Umbilical cord (tissue), 2 donors: Measurements from ENCODE around the gene WDR7. TPM values are rescaled to one million over a fixed set of nuclear protein-coding genes. Genes with fewer than 3 reads are reported as not detected.

ENCODE experiments used
- DNase-seq: peaks from one replicate; pipeline ENCODE4 v3.0.0-alpha.2; 2015; ENCODE audit warnings: low spot score
- total RNA-seq: library from RNA; depleted of rRNA; stranded (reverse); fragments of >200 nt; gene quantifications from one replicate; pipeline ENCODE4 v1.2.3, GENCODE V29; 2014; ENCODE audit warnings: low replicate concordance; ENCODE audit not compliant: insufficient read depth

The WDR7 gene
- total RNA-seq, 1 donor from 2014 or later, result 46.5 TPM

DNA sequence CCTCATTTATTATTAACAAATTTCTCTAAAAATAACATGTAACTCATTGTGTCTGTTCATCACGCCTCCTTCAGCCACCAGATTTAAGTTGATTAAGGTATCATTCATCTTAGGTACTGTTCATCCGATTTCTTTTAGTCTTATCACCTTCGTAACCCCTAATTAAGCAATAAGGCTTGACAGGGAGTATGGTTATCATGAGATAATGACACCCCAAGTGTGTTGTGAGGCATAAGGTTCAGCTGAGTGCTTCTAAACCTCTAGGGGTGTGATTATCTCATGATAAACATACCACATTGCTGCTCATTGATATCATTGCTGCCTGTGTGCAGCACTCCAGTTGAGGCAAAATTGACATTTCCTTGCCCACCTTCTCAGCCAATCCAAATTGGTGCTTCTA lies 336.9 kb downstream of the WDR7 start:
- no peak for DNase-seq

DNA sequence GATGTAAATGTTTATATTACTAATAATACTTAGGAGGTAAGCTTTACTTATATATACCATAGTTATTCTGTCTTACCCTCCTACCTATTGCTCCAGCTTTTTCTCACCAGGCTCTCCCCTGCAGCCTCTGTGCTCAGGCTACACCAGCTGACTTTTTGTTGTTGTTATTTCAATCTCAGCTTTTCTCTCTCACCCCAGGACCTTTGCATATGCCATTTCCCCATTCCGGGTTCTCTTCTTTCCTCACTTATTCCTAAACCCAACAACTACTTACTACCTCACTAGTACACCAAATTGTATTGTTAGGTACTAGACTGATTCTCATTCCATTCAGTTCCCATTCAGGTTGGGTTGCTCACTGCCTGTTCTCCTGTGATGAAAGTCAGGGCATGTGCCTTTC lies 339.5 kb downstream of the WDR7 start:
- DNase-seq, result no peak

DNA sequence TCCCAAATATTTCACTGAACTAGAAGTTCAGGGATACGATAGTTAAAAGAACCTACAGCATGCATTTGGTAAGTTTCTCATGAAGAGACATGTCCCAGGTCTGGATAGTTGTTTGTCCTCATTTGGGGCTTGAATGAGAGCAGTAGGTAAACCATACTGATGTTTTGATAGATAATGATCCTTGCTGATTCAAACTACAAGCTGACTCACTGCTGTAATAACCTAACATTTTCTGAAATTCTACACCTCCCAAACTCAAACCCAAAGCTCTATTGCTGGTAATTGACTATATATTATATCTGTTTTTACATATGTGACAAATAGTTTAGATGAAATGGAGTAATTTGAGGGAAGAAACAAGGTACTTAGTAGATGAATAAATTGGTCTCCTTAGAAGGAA lies 341.6 kb downstream of the WDR7 start:
- no peak for DNase-seq

DNA sequence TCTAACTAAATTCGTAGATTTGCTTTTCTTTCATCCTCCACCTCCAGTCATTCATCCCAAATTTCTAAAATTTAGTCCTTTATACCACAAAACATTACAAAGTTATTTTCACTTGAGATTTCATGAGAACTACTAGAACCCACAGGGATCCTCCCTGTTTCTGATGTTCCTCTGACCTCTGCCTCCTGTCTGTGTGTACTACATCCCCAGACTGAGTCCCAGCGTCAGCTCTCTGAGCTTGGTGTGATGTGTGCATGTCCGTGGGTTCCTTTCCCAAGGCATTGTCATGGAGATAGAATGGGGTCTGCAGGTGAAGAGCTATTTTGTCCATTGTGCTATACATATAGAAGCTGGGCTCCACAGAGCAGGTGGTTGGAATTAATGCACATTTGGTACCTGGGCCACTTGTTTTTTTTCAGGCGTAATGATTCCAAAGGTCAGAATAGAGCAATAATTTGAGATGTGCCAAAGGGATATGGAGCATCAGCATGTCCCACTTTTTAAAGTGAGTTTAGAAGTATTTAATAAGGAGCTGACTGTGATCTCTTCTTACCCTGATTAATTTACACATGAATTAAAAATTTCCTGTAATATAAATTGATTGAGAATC lies 344.5 kb downstream of the WDR7 start:
- no peak for DNase-seq

DNA sequence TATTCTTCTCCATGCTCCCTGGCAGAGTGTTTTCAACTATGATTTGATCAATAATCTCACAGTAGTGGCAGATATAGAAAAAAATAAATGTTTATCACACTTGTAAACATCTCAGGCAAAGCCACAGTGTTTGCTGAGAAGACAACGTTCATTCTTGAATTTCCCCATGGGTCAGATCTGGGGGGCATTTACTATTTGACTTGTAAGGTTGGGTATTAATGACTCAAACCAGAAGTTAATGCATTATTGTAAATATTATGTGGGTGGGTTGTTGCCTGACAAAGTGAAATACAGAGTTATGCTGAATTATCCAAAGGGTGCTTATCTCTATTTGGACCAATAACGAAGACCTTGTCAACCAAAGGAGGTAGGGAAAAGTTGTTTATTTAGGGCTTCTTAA lies 346.0 kb downstream of the WDR7 start:
- no peak for DNase-seq

DNA sequence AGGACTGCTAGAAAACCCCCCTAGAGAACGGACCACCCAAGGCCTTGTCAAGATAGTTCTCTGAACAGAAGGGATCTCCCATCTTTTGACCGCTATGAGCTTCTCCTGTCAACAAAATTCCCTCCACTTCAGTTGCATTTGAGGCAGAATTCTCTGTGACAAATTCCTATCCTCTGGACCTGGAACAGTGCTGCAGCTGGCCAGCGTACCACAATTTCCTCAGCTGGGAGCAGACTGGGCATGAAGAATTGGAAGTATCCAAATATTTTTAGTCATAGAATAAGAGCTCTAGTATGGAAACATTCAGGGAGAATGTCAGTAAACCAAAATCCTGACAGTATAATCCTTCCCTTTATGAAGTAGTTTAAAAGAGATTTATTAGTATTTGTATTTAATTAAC lies 348.7 kb downstream of the WDR7 start:
- DNase-seq, result no peak

DNA sequence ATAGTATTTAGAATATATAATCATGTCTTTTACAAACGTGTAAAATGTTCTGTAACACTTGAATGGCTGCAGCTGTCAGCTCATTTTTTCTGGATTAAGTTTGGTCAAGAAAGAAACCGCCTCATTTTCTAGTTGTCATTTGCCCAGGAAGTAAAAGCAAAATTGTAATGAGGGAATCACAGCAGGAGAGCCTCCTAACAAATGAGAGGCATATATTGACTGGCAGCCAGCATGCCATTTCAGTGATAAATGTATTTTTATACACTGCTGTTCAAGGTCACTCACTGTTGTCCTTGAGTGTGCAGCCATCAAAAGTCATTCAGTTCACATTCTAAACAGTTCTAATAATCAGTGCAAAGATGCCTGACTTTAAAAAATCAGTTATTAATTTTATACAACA lies 351.5 kb downstream of the WDR7 start:
- DNase-seq, result no peak

DNA sequence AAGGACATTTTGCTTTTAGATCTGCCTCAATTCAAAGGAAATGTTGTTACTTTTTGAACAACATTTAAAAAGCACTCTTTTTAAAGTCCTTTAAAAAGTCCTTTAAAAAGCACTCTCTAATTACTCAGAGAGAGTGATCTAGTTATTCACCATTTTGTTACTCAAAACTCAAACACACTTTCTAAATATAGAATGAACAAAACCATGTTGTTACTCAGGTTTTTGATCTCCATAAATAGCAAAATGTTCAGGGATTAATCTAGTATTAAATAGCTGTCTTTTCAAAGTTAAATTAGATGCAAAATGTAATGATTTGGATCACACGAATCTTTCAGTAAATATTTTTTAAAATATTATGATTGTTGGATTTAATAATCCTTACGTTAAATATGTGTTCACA lies 352.2 kb downstream of the WDR7 start:
- DNase-seq, result no peak

DNA sequence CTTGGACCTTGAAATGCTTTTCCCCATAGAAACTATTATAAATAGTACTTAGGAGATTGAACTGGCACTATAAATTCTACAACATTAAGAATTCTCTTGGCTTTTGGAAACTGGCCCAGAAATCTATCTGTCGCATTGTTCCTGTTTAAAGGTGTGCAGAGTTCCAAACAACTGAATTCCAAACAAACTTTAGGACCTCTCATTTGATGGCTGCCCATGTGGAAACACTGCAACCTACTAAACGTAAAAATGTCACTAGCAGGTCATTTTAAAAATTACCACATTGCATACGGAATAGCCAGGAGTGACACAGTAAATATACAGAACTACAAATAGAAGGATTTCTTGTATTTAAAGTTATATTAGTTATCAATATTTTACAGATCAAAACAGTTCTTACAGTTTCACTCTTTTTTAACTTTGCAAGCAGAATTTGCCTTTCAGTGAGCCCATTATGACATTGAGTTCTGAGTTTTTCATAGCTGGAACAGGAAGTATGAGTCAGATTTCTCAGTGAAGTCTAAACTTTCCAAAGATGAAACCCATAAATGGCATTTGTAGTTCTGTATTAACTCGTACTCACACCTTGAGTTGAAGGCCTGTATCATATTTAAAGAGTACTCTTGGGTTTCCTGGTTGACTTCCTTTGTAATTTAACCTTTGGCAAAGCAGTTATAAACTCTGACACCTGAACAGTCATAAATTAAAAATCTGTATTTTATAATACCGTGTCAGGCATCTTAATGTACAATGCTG lies 353.4 kb downstream of the WDR7 start:
- no peak for DNase-seq

DNA sequence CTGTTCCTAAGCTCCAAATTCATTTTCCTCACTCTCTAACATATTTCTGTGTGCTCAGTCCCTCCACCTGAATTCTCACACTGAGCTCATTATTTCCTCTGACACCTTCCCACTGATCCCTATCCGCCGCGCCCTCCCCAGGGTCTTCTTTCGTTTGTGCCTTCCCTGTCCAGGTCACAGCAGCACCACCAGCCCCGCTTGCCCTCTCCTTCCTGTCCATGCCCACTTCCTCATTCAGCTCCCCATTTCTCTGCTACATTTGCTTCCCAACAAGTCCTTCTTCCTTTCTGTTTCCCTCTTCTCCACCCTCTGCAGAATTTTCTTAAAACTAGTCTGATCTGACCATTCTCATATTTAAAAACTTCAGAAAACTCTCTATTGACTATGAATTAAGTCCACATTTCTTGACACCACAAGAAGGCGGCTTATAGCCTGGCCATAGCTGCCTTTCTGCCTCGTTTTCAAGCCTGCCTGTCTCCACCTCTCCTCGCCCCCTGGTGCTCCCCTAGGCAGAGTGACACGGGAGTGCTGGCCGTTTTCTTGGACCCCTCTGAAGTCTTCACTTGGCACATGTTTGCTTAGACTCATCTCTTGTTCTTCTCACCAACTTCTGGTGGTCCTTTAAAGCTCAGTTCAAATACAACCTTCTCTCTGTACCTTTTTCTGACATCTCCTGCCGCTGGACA lies 357.0 kb downstream of the WDR7 start:
- DNase-seq, result no peak

DNA sequence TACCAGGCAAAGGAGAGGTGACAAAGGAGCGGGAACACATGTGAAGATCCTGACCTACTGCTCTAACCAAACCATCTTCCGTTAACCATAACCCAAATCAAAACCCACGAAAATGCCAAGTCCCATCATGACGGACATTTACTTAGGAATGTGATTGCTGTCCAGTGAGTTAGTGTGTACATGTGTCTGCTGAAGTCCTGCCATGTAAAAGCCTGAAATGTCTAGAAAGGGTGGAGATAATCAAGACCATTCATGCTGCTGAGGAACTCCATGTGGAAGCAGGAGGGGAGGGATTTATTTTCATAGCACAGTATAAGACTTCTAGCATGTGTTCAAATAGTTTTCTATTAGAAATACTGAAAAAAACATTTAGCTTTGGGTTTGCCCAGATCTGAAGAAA lies 358.7 kb downstream of the WDR7 start:
- DNase-seq, result no peak

DNA sequence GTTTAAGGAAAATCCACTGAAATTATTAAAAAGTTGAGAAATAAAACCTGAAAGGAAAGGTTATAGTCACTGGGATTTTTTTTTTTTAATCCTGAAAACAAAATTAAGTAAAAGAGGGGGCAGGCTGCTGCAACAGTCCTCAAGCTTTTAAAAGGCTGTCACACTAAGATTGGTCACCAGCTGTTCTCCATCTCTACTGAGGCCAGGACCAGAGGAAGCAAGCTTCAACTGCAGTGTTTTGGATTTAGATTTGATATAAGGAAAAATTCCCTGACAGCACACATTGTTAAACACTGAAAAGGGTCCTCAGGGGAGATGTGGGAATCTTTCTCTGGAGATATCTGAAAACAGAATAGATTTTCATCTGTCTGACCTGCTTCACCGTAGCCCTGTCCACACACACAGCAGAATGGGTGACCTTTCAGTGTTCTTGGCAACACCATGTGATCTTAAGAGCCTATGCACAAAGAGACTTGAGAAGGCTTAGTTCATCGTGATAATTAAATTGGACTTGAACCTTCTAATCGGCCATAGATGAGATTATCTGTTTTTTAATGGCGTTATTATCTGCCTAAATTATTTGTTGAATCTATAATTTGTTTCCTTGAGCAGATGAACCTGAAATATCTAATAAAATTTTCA lies 363.7 kb downstream of the WDR7 start:
- no peak for DNase-seq

DNA sequence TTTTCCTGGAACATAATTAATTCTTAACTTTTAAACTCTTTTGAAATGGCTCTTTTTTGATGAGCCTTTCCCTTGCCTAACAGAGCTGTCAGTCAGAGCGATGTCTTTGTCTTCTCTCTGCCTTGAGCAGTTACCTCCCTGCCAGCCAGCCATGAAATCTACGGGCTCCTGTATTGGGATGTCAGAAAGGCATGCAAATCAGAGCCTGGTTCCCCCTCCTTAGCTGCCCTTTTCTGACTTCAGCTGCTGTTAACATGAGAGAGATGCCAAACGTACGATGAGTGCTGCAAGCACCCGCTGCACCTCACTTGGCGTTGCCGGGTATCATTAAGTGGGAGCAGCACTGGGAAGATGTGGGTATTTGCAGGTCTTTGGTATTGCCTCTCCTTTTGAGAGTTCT lies 364.3 kb downstream of the WDR7 start:
- DNase-seq, result no peak

DNA sequence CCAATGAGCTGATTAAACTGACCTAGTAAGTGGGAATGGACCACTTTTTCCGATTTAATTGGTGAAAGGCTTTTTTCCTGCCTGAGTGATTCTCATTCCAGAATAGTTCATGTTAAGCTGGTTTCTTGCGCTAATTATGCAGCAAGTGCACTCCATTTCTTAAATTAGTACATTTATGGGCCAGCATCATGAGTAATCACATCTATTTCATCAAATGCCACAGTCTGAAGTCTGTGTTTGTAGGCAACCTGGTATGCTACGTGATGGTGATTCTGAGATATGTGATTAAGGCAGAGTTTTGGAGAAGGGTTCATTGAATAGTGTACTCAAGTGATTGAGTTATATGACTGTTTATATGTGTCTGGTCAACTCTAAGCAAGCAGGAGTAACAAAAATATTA lies 367.7 kb downstream of the WDR7 start:
- no peak for DNase-seq

DNA sequence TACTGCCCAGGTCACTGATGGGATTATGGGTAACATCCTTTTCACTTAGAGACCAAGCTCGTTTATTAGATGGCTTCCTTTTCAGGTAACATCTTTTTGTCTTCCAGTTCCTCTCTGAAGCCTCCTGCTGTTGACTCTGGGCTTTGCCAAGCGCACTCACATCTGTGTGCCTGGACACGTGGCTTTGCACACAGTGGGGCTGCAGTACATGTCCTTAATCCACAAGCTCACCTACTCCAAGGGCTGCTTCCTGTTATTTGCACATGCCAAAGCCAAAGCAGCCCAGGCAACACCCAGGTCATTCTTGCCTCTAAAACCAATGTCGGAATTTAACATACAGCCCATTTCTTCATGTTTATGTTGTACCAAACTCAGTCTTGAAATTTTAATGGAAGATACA lies 371.6 kb downstream of the WDR7 start:
- no peak for DNase-seq

DNA sequence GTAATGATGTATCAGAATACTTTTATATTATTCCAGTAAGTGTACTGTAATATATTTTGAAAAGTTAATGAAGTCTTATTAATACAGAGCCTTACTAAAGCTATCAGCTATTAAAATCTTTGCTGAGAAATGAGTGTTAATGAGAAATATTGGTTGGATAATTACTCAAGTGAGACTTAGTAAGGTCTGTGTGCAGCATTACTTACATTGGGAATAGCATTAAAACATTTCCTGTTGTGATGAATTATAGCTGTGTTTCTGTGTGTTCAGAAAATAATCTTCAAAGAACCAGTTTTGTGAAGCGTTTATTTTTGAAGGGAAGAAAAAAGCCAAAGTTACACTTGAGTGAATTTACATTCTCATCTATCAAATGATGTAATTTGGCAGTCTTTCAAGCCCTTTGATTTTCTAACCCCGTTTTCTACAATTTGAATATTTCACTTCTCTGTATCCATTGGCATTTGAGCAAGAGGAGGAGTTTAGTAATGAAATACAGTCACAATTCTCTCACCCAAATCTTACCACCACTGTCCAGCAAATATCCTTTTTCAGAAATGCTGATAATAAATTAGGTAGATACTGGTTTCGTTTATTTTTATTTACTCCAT lies 372.2 kb downstream of the WDR7 start:
- no peak for DNase-seq

DNA sequence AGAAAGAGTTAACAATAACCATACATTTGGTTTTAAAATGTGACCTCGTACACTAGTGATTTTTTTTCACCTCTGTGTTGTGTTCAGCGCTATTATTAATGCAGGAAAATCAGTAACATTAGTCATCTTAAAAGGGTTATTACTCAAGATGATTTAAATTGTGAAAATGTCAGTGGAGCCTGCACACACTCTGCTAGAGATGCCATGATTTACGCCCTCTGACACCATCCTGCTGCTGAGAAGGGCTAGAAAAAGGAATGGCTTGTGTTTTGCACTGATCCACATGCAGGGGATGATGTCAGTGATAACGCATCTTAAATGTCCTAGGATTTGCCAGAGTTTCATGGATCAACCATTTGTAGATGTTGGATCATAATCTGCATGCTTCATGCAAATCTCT lies 374.4 kb downstream of the WDR7 start:
- peak; percentile 66 for DNase-seq

DNA sequence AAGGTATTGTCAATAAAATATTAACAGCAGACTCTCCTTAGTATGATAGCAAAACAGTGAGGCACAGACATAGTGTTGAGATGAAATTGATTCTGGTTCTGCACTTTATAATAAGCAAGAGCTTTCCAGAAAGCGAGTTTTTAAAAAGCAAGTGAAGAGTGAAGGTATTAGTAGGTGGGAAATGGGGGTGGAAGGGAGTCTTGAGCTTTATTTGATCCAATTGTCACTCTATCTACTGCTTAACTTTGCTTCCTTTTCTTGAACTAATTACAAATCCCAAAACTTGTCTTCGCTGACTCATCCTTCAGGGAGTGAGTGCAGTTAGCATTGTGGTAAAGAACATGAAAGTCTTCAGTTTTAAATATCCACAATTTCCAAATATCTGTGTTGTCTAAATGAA lies 375.2 kb downstream of the WDR7 start:
- DNase-seq, result no peak

DNA sequence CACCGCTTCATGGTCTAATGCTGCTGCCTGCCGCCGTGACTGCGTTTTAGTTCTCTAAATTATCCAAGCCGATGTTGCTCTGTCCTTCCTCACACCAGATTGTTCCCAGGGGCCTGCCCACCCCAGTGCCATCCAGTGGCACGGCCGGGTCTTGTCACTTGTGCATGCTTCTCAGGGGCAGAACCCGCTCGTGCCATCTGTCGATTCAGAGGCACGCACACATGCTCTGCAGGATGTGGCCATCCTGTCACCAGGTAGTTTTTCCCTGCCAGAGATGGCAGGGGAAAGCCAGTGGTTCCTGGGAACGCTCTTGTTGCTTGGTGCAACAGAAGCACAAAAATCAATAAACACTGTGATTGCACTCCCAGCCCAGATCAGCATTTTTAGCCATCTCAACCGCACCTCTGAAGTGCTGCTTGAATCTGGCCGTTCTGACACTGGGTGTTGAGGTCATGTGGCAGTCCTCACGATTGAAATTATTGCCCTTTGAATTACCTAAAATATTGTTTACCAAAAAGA lies 376.1 kb downstream of the WDR7 start:
- no peak for DNase-seq

DNA sequence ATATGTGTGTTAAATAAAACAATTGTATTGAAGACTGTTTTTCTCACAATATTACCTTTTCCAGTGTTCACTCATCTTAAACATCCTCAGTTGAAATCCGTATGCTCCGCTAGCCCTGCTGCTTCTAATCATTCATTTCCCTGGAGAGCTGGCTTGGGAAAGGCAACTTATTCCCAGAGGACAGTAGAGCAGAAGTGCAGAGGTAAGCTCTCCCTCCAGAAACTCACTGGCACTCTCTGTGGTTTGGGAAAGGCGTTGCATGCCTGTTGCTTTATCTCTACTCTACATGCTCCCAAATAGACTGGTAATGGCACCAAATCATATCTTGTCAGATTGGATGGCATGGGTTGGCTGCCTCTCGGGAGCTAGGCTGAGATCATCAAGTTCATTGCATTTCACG lies 378.6 kb downstream of the WDR7 start:
- no peak for DNase-seq

DNA sequence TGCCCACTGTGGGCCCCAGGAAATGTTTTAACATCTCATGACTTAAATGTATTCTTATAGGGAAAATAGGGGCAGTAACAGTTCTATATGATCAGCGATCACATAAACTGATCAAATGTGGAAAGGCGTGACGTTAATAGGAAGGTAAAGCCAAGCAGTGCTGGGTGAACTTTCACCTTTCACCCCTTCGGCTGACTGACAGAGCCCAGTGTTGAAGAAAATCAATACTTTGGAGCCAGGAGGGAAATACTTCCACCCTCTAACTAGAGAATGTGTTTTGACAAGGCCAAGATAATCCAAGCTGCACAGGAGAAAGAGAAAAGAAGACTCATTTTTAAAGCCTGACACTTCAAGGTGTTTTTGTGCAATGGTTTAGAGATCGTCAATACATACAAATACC lies 379.3 kb downstream of the WDR7 start:
- DNase-seq, result no peak

DNA sequence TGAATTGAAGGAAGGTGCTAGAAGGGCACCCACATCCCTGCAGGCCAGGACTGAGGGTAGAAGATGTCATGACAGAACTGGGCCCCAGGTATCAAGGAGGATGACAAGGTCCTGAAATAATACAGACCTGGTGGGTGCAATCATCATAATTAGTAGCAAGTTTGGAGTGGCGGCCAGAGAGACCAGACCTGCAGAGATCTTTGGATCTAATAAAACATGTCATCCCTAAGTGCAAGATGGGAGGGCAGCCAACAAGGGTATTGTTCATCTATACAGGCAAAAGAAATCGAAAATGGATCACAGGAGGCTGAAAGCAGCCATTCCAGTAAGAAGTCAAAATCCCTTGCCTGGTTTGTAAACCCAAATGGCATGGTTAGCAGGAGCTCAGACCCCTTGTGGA lies 384.4 kb downstream of the WDR7 start:
- DNase-seq, result no peak
